ENCODE measurements around the gene TOMM22.

TOMM22 gene

DNA sequence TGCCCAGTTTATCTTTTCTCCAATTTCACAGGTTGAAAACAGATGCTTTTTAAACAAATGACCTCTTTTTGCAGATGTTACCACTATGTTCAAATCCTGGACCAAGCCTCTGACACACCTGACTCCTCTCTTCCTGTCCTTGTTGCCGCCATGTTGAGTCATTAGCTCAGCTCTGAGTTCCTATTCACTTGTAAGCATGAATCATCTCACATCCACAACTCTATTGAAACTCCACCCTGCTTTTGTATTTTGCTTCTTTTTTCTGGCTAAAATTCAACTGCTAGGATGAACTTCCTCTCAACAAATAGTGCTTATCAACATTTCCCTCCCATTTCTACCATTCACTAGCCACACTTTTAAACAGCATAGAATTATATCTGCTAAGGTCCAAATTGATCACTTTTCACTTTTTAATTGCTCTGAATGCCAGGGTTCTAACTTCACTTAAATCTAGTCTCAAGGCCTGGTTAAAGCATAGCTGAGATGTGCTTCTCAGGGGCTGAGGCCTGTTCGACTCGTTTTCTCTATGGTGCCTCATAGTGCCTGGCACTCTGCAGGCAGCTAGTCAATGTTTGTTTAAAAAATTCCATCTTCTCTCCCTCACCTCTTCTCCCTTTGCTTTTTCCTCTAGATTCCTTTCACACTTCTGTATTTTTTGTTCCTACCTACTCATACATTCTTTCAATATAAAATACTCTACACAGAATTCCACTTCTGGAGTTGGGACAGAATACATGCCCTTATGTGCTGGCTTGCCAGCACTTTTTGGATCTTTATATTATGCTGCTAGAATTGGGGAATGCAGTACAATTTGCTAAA lies 15.1 kb downstream of the TOMM22 start:
- peak; percentile 75 for DNase-seq (ENCODE audit: low read depth)

DNA sequence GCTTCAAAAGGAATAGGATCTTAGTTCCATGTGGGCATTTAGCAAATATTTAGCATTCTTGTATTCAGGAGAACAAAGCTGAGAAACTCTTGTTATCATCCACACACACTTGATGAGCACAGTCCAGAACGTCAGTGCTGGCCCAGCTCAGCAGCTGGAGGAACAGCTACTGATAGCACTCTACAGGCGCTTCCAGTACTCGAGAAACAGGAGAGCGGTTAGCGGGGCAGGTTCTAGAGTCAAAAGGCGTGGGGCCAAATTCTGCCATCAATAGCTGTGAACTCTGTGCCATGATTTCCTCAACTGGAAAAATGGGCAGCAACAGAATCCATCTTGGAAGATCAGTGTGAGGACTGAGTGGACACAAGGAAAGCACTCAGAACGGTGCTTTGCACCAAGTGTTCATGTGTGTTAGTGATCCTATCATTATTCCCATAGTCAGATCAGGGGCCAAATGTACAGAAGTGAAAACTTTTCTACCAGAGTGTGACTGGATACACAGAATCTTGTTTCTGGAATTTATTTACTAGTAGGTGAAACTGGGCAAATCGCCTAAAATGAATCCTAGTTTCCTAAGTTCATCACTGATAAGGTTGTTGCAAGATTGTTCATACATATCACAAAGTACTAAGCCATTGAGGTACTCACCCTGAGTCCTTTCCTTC lies 15.8 kb downstream of the TOMM22 start:
- DNase-seq (ENCODE audit: low read depth), result no peak

DNA sequence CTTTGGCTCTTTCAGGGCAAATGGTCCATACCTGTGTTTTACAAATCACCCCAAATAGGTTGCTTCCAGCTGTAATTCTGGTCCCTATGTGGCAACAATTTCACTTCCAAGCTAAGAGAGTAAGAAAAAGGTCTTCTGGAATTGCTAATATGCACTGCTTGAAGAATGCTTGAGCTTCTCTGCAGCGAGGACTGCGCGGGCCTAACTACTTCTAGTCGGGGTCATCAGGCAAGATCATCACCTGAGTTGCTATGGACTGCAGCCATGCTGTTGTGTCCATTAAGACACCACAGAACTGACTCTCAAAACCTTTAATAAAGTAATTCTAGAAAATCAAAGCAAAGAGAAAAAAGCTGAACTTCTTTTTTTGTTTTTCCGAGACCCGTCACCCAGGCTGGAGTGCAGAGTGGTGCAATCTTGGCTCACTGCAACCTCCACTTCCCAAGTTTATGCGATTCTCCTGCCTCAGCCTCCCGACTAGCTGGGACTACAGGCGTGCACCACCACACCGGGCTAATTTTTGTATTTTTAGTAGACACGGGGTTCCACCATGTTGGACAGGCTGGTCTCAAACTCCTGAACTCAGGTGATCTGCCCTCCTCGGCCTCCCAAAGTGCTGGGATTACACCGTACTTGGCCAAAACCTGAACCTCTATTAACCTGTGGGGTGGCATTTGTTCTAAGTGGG lies 16.8 kb downstream of the TOMM22 start:
- no peak for DNase-seq (ENCODE audit: low read depth)

DNA sequence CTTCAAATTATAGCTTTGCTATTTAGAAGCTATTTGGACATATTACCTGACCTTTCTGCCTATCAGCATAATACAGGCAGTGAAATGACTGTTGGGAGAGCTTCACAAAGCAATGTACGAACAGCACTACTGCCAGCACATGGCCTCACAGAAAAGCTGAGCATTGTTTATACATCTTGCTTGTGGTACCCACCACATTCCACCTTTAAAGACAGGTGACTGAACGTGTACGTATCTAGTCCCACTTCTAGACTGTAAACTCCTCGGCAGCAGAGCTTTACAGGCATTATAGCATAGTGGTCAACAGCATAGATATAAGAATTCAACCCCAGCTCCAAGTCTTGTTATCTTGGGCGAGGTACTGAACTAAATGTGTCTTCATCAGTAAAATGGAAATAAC lies 17.4 kb downstream of the TOMM22 start:
- DNase-seq (ENCODE audit: low read depth), result no peak

DNA sequence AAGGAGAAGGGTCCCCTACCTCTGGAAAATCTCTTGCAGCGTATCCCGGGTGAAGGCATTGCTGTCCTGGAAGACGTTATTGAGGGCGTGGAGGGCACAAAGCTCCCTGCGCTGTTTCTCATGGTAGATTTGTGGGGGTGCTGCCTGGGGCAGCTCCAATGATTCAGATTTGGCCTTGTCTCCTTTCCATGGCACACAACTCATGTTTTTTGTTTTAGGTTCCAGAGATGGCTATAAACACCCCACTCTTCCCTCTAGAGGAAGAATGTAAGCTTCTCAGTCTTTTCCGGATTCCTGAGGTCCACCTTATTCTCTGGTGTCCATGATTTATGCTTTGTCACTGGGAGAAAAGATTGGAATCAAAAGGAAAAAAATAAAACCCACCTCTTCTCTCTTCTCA lies 18.0 kb downstream of the TOMM22 start:
- DNase-seq (ENCODE audit: low read depth), result no peak

DNA sequence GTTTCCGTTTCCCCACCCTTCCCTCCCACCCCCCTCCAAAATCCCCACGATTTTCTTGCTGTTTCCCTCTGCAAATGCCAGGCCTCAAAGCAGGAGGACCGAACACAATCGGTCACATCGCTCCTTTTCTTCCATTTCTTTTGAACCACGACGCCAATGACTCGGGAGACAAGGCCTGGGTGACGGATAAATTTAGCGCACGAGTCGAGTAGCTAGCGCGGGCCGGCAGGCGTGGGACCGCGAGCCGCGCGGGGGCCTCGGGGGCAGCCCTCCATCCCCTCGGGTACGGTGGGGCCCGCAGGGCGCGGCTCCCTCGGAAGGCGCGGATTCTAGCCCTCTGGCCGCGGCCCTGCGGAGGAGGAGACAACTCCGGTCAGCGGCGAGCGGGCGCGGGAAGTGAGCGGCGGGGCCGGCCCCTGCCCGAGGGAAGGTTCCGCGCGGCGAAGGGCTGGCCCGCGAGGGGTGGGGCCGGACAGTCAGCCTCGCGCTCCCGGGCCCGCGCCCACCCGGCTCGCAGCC lies 18.6 kb downstream of the TOMM22 start:
- DNase-seq (ENCODE audit: low read depth), result no peak

DNA sequence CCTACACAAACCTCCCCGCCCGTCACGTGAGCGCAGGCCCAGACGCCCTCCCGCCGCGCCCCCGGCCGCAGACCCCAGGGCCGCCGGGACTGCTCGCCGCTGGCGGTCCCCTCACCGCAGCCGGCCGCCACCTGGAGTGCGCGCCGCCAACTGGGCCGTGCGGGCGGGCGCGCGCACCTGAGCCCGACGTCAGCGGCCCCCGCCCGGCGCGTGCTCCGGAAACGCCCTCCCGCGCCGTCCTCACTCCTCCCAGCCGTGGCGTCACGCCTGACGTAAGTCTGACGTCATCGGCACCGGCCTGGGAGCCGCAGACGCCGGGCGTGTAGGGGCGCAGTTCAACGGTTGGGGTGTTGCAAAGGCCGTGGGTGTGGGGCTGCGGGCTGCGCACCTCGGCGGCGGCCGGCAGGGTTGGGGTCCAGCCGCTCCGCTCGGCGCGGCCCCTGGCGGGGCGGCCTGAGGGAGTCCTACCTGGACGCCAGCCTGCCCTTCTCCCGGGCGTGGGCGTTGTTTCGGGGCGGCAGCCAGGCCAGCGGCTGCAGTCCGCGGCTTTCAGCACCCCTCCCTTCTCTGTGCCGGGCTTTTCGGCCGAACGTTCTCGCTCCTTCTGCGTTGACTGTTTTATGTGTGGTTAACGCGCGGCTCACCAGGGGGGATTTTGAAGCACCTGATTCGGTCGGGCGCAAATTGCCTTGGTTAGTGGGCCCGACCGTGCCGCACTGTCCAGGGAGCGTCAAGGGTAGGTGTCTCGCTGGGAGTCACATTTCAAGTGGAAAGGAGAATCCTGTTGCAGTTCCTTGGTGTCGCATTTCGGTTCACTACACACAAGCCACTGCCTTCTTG lies 19.3 kb downstream of the TOMM22 start, which contains the start of gene JOSD1:
TSS of gene JOSD1 (minus strand) at position 155 of the 840 bp plus-strand sequence. CDS start 956 bp downstream, outside the sequence.
- no peak for DNase-seq (ENCODE audit: low read depth)

DNA sequence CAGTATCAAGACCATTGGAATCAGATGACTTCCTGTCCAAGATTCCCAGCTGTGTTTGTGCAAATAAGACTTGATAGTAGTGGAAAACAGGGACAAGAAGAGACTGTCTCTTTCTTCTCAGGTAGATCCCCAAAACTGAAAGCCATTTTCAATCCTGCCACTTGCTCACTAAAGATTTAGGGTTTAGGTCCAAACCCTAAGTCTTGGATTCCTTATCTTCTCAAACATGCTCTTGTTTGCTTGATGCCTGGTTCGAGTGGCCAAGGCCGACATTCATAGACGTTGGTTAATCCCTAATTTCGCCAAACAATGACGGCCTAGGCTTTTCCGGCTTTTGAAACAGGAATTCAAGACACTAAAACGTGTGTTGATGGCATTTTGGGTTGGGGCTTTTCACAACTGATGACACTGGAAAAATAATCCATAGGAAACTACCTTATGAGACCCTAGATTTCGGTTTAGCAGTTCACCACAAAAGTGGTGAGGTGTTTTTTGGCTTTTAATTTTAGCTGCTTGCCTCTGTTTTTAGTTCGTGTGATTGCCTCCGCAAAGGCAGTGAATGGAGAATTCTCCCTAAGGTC lies 23.0 kb downstream of the TOMM22 start:
- no peak for DNase-seq (ENCODE audit: low read depth)

DNA sequence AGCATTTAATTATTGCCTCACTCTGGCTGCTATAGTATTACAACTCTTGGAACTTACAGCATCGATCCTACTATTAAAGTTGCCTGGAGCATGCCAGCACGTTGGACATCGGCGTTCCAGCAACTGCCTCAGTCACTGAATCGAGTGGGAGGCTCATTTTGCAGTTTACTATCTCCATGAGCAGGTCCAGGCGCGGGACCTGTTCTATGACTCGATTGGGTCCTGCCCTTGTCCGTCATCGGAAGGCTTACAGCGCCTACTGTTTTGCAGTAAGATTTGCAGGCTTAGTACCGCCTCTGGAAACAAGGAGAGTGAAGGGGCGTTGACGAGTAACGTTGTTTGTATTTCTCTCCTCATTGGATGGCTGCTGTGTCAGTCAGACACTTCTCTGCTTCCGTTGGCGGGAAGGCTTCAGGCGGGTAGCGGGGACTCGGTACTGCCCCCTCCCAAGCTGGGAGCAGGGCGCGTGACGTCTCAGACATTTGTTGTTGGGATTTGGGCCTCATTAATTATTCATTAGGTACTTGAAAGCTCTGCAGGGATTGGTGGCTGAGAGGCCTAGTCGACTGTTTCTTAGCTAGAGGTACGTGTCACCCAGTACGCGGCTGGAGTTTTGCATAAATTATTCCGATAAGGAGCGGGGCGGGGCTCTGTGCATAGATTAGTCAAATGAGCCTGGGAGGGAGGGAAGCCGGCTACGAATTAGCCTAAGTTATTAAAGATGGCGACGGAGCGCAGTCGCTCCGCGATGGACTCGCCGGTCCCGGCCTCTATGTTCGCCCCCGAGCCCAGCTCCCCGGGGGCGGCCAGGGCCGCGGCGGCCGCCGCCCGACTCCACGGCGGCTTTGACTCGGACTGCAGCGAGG lies 23.7 kb downstream of the TOMM22 start, which contains the start of gene GTPBP1:
TSS of gene GTPBP1 (plus strand) at position 710 of the 866 bp plus-strand sequence. CDS start at position 722, 12 bp downstream.
- DNase-seq (ENCODE audit: low read depth), result peak; percentile 100

DNA sequence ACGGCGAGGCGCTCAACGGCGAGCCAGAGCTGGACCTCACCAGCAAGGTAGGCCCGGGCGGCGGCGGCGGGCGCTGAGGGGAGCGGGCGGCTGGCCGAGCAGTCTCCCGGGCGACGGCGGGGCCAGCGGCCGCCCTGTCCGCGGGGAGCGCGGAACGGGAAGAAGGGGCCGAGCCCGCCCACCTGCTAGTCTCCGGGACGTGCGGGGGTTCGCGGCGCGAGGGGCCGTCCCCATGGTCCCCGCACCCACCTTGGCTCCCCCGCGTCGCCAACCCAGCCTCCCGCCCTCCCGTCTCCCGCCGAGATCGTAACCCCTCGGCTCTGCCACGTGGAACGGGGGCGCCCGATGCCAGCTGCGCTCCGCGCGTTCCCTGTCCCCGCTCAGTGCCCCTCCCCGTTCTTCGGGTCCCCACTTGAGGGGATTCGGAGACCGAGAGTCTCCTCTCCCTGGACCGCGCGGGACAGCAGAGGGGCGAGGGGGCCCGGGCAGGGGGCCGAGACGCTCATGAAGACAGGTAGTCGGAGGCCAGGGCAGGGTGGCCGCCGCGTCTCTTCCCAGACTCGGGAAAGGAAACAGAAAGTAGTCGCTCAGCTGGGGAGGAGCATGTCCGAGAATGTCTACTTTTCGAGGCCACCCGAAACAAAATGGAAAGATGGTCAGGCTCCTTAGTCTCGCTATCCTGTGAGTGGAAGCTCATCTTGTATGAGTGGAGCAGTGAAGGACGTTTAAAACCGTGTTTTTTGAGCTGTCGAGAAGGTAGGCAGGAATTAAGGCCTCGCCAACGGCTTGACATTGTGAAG lies 24.5 kb downstream of the TOMM22 start:
- no peak for DNase-seq (ENCODE audit: low read depth)

DNA sequence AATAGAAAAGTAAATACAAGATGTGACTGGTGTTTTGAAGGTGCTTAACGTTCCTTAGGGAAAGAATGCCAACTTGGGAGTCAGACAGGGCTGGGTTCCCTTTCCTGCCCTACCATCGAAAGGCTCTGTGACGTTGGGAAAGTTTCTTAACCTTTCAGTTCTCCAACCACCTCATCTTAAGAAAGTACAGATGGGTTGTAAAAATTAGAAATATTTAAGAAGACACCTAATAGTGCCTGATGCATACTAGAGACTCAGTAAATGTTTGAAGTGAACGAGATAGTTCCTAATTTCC lies 25.1 kb downstream of the TOMM22 start:
- DNase-seq (ENCODE audit: low read depth), result no peak

DNA sequence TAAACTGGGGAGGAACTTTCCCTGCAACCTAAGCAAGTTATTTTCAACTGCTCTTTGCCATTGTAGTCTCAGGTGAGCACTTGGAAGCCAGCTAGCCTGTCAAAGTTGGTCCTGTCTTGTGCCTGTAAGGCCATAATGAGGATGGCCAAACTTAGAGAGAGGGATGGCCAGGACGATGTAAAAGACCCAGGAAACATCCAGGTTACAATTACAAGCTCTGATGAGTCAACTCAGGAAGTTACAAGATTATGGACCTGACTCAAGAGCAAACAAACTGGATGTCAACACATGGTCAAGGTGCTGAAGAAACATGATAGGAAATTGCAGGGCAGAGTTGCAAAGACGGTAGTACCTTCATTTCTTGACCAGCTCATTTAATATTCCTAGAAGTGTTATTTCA lies 25.6 kb downstream of the TOMM22 start:
- DNase-seq (ENCODE audit: low read depth), result no peak

DNA sequence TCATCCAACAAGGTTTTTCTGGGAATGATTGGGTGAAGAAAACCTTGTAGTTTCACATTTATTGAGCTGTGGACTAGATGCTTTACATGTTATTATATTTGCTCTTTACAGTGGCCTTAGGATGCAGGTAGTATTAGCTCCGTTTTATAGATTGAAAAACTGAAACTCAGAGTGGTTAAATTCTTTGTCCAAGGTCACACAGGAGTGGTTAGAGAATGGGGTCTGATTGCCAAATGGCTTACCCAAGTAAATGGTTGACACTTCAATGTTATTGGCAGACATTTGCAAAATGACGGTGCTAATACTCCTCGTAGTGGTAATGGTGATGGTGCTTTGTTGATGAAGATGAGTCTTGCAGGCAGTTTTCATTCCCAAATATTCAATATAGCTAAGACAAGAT lies 26.2 kb downstream of the TOMM22 start:
- DNase-seq (ENCODE audit: low read depth), result no peak

DNA sequence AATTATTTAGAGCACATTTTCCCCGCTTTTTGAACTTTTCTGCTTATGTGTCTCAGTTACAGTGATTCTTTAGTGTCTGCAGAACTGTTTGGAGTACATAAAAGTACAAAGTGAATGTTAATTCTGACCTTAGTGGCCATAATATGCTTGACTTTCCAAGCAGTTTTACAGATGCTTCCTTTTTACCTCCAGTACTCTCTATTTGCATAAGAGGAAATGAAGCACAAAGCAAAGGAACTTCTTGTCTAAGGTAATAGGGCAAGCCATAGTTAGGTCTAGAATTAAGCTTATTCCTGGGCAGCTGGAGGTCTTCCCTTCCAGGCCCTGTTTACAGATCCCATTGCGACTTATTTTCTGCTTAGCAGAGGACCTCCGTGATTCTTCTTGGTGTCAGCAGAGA lies 27.5 kb downstream of the TOMM22 start:
- no peak for DNase-seq (ENCODE audit: low read depth)

DNA sequence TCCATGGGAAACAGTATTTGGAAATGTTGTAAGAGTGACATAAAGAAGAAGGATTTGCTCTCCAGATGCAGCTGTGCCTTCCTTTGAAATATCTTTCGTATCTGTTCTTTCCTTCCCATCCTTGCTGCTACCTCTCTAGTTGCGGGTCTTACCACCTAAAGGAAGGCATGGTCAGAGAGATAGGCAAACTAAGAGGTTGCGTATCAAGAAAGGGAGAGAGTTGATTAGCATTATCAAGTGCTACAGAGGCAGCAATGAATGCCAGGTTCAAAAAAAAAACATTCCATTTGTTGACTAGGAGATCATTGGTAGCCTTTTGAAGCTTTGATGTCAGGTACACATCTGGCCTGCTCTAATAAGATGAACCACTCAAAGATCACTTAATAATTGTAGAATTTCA lies 28.6 kb downstream of the TOMM22 start:
- no peak for DNase-seq (ENCODE audit: low read depth)

DNA sequence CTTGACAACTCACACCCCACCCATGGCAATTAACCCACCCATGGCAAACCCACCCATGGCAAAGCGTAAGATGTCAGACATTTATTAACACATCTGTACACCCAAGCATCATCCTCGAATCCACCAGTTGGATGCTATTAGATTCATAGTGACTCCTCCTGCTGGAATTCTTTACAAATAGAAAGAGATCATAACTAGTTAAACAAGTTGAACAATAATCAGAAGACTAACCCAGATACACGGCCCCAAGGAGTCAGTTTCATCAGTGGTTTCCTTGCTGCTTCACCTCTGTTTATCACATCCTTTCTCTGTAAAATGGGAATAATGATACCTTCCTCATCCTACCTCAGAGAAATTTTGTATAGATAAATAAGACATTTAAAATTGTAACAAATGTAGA lies 29.1 kb downstream of the TOMM22 start:
- no peak for DNase-seq (ENCODE audit: low read depth)

DNA sequence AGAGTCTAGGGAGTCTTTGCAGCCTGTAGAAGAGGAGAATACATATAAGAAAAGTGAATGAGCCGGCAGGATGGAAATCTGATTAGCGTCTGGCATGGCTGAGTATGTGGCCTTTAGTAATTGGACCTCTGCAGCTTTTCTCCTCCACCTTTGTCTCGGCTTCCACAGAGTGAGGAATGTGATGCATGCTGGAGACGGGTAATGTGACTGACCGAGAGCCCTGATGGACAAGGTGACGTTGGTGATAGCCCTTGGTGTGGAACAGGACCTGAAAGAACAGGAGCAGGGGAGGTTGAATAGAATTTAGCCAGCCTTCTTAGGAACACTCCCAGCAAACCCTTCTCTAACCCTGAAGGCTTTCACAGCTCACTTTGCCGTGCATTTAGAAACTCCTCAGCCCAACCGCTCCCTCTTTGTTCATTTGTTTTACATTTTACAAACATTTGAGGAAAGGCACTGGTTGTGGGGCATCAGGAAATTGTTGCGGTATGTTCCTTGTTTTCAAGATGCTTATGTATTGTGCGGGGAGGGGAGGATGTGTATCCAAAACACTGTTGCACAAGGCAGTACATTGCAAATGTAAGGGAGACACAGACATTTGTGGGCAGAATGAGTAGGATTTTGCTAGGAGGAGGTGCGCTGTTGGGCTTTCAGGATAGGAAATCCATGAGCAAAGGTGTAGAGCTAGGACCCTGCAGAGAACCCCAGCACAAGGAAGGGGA lies 30.9 kb downstream of the TOMM22 start:
- no peak for DNase-seq (ENCODE audit: low read depth)

DNA sequence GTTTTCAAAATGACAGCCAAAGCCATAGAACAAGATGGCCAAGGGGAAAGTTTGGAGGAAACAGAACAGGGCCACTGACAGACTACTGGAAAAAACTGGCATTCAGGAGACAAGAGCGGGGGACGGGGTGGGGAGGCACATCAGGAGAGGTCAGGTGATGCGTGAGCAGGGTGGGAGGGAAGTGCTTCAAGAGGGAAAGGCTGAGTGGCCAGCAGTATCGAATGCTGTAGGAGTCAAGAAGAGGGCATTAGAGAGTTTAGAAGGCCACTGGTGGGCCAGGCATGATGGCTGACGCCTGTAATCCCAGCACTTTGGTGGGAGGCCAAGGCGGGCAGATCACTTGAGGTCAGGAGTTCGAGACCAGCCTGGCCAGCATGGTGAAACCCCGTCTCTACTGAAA lies 32.2 kb downstream of the TOMM22 start:
- no peak for DNase-seq (ENCODE audit: low read depth)

DNA sequence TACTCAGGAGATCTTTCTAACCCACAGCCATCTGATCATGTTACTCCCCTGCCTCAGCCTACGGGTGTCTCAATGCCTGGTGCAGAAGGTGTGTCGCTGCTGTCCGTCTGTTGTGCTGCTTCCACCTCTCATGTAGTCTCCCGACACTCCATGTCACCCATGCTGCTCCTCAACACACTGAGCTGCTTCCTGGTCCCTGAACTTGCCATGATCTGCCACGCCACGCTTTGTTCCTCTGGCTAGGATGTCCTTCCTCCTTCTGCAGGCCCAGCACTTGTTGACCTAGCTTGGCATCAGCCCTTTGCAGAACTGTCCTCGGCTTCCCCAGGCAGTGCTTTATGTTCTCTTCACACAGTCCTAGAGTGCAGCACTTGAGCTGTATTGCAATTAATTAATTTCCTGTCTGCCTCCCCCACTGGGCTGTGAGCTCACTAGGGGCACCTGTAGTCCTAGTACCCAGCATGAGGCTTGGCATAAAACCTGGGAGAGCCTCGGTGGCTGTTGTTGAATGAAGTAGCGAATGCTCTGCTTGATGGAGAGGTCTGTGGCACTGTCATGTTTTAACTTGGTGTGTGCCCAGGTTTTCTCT lies 33.5 kb downstream of the TOMM22 start:
- no peak for DNase-seq (ENCODE audit: low read depth)
